K562 (cell line): Measurements from ENCODE around the gene CBL. TPM values are rescaled to one million over a fixed set of nuclear protein-coding genes. Genes with fewer than 3 reads are reported as not detected.

Experiments
- ATAC-seq: fragments of 200-7000 bp; cut with Tn5 transposase; 3 replicates; pipeline ENCODE4 v1.9.1; 2020; ENCODE audit warnings: moderate library complexity
- BruUV-seq: library from RNA; stranded (reverse); fragments of 400-500 nt; replicated peaks from 2 replicates; lab custom pipeline; 2021; lab: Mats Ljungman, UMichigan
- CTCF ChIA-PET: fragments of 300-600 bp; formaldehyde crosslinking; extraction: SDS; loops from one replicate; lab custom pipeline; 2021; ENCODE audit warnings: low intra/inter-chr PET ratio; lab: Yijun Ruan, JAX
- POLR2A ChIA-PET: fragments of 300-600, 350-650 bp; sonication (Branson Sonifier 250); formaldehyde crosslinking; extraction: SDS; loops from one replicate; lab custom pipeline; 2021; ENCODE audit warnings: antibody characterized with exemption, inconsistent platforms; lab: Yijun Ruan, JAX
- DNase-seq, 4 experiments: peaks; one replicate each; pipeline versions ENCODE4 v3.0.0 to v3.0.0-alpha.2; 2011 to 2018; ENCODE audit warnings: low spot score in 3 of 4, mixed read lengths in 3 of 4; ENCODE audit errors: extremely low read depth in 1 of 4
- FAIRE-seq: peaks from 2 replicates; lab custom pipeline; 2011; peaks lifted over from hg19 to GRCh38; lab: Jason Lieb, UNC
- H2AFZ ChIP-seq: 2 replicates; pipeline ENCODE4 v1.6.0; 2011; ENCODE audit warnings: low read depth, low read length, control low read depth, inconsistent platforms
- H3K27ac ChIP-seq: fragments of 200-600 bp; 3 replicates; pipeline ENCODE4 v1.8.0; 2011; ENCODE audit warnings: low read depth, mild to moderate bottlenecking, control low read depth, inconsistent platforms, low read length, moderate library complexity, mixed read lengths; ENCODE audit errors: extremely low read depth
- H3K27me3 ChIP-seq, 2 experiments: fragments of 300-600 bp in 1 of 2; 2 replicates in 1 of 2; 3 replicates in 1 of 2; pipeline versions ENCODE4 v1.6.0 to v1.8.0; 2011; ENCODE audit warnings: inconsistent platforms in 2 of 2, low read length in 2 of 2, mild to moderate bottlenecking in 1 of 2, mixed read lengths in 1 of 2, moderate library complexity in 1 of 2; ENCODE audit not compliant: control insufficient read depth in 2 of 2, insufficient read depth in 2 of 2
- H3K36me3 ChIP-seq: fragments of 300-600 bp; 3 replicates; pipeline ENCODE4 v1.8.0; 2011; ENCODE audit warnings: mild to moderate bottlenecking, low read length, inconsistent platforms; ENCODE audit not compliant: control insufficient read depth, insufficient read depth
- H3K4me1 ChIP-seq, 2 experiments: fragments of 200-600 bp in 1 of 2; replicated peaks in 1 of 2; 2 replicates in 1 of 2; 3 replicates in 1 of 2; pipeline versions ENCODE4 v1.5.1 to v1.8.0; 2011; ENCODE audit warnings: inconsistent platforms in 2 of 2, low read length in 2 of 2, mild to moderate bottlenecking in 1 of 2, mixed read lengths in 1 of 2, moderate library complexity in 1 of 2; ENCODE audit not compliant: control insufficient read depth in 2 of 2, insufficient read depth in 2 of 2
- H3K4me2 ChIP-seq: 2 replicates; pipeline ENCODE4 v1.6.1; 2011; ENCODE audit warnings: low read length, control low read depth, inconsistent platforms, mixed read lengths; ENCODE audit not compliant: insufficient read depth
- H3K4me3 ChIP-seq: fragments of 200-600 bp; sonication (generic), shearing (Covaris generic); 2 replicates; pipeline ENCODE4 v1.5.1; 2016; ENCODE audit warnings: control low read depth, inconsistent platforms
- H3K79me2 ChIP-seq: fragments of 200-600 bp; 3 replicates; pipeline ENCODE4 v1.8.0; 2011; ENCODE audit warnings: low read length, inconsistent platforms; ENCODE audit not compliant: control insufficient read depth, insufficient read depth
- H3K9ac ChIP-seq, 2 experiments: 2 replicates each; pipeline versions ENCODE4 v1.6.0 to v1.6.1; 2011; ENCODE audit warnings: low read depth in 2 of 2, low read length in 2 of 2, control low read depth in 1 of 2, inconsistent platforms in 1 of 2, mild to moderate bottlenecking in 1 of 2, mixed read lengths in 1 of 2; ENCODE audit not compliant: insufficient read depth in 1 of 2
- H3K9me1 ChIP-seq: one replicate; pipeline ENCODE4 v1.6.0; 2011; ENCODE audit warnings: inconsistent platforms, mild to moderate bottlenecking, low read length, moderate library complexity; ENCODE audit not compliant: control insufficient read depth, insufficient read depth
- H3K9me3 ChIP-seq: replicated peaks from 2 replicates; pipeline ENCODE4 v1.5.1; 2011; ENCODE audit warnings: low read depth, low read length, inconsistent platforms; ENCODE audit not compliant: control insufficient read depth, insufficient read depth
- H4K20me1 ChIP-seq: replicated peaks from 2 replicates; pipeline ENCODE4 v1.6.1; 2011; ENCODE audit warnings: low read length, inconsistent platforms, mixed read lengths; ENCODE audit not compliant: control insufficient read depth, insufficient read depth
- EGR1 ChIP-seq: fragments of 450-650 bp; conservative IDR thresholded peaks from 2 replicates; pipeline ENCODE4 v1.6.1; 2017; ENCODE audit warnings: mild to moderate bottlenecking
- ELF2 ChIP-seq: fragments of 250-450 bp; sonication (Bioruptor Pico); IDR thresholded peaks from 2 replicates; pipeline ENCODE4 v1.5.0; 2021; ENCODE audit warnings: mild to moderate bottlenecking
- GTF2E2 ChIP-seq: fragments of 200-800 bp; sonication (Bioruptor generic); IDR thresholded peaks from 2 replicates; pipeline ENCODE4 v1.6.1; 2016; ENCODE audit warnings: missing genetic modification characterization, missing compliant biosample characterization
- HDAC2 ChIP-seq: fragments of 450-650 bp; IDR thresholded peaks from 2 replicates; pipeline ENCODE4 v1.6.1; 2016; ENCODE audit warnings: mild to moderate bottlenecking
- KDM1A ChIP-seq, 2 experiments: fragments of 450-650 bp; IDR thresholded peaks; 2 replicates each; pipeline ENCODE4 v1.6.1; 2016; ENCODE audit warnings: mild to moderate bottlenecking in 2 of 2
- PHB ChIP-seq: fragments of 250-450 bp; sonication (Bioruptor Pico); IDR thresholded peaks from 2 replicates; pipeline ENCODE4 v1.5.0; 2021
- RBM25 ChIP-seq: fragments of 200-400 bp; formaldehyde crosslinking; IDR thresholded peaks from 2 replicates; pipeline ENCODE4 v1.6.1; 2018; ENCODE audit warnings: low read length, low read depth, moderate library complexity; ENCODE audit not compliant: severe bottlenecking
- YY1 ChIP-seq, 3 experiments: IDR thresholded peaks; 2 replicates each; pipeline ENCODE4 v1.6.1; 2011; ENCODE audit warnings: low read length in 2 of 3, mild to moderate bottlenecking in 2 of 3, moderate library complexity in 2 of 3, borderline replicate concordance in 1 of 3, control low read depth in 1 of 3, low read depth in 1 of 3; ENCODE audit not compliant: insufficient read depth in 3 of 3, insufficient replicate concordance in 2 of 3, control insufficient read depth in 1 of 3, insufficient read length in 1 of 3; ENCODE audit errors: extremely low read depth in 1 of 3
- ZNF134 ChIP-seq: fragments of 250-450 bp; sonication (Bioruptor Pico); conservative IDR thresholded peaks from 2 replicates; pipeline ENCODE4 v1.4.0; 2020
- ZNF644 ChIP-seq: fragments of 200-800 bp; sonication (Bioruptor generic); IDR thresholded peaks from 2 replicates; pipeline ENCODE4 v1.6.1; 2016; ENCODE audit warnings: low read depth, missing genetic modification characterization, missing compliant biosample characterization
- ZNF830 ChIP-seq: fragments of 250-450 bp; sonication (Bioruptor Pico); IDR thresholded peaks from 2 replicates; pipeline ENCODE4 v1.5.0; 2021; ENCODE audit warnings: mild to moderate bottlenecking
- WGBS: fragments of 100-300 bp; shearing (Covaris generic); methylation state at CpG from one replicate; pipeline ENCODE4 v1.1.6; 2016; ENCODE audit warnings: low coverage, mixed read lengths; ENCODE audit not compliant: insufficient coverage; ENCODE audit errors: missing lambda C conversion rate; 5-methylcytosine and 5-hydroxymethylcytosine counted together
- in situ Hi-C: fragments of 300-500 bp; cut with MboI; formaldehyde crosslinking; loops from 4 replicates; pipeline ENCODE4 v1.15.0; 2018; ENCODE audit warnings: inconsistent platforms, mixed read lengths
- intact Hi-C: fragments of 100-400 bp; cut with micrococcal nuclease; formaldehyde crosslinking; loops from 2 replicates; pipeline ENCODE4 v1.14.2; 2022
- polyA plus RNA-seq, 8 experiments: library from polyadenylated mRNA; depleted of rRNA in 4 of 8; stranded (reverse) in 5 of 8; unstranded in 3 of 8; fragments of >200 nt; fragmentation: Nextera tagmentation in 2 of 8; fragmentation: Illumina TruSeq in 1 of 8; extraction: Ambion mirVana in 2 of 8; extraction: Trizol in 1 of 8; gene quantifications; 2 replicates each; pipeline versions ENCODE4 v1.2.1 to v1.2.3, GENCODE V29; 2011 to 2014; ENCODE audit warnings: inconsistent platforms in 1 of 8, missing spikeins in 1 of 8
- total RNA-seq, 7 experiments: library from RNA; depleted of rRNA in 6 of 7; stranded (reverse); fragments of >200 nt in 6 of 7; fragmentation: Illumina TruSeq in 2 of 7; extraction: Trizol in 2 of 7; gene quantifications; 2 replicates each; pipeline versions ENCODE4 v1.2.1 to v1.2.3, GENCODE V29; 2011 to 2021; ENCODE audit warnings: low replicate concordance in 1 of 7
- TF ChIP-seq, protein P1 (sequence below): sonication (generic); formaldehyde crosslinking; IDR thresholded peaks from 2 replicates; pipeline ENCODE4 v1.8.1; 2023; ENCODE audit warnings: missing genetic modification reagents, mild to moderate bottlenecking, borderline replicate concordance
- TF ChIP-seq, protein P2 (sequence below): fragments of 450-650 bp; formaldehyde crosslinking; IDR thresholded peaks from 2 replicates; pipeline ENCODE4 v1.4.0; 2020; ENCODE audit warnings: mild to moderate bottlenecking, mixed read lengths

The CBL gene
- total and polyA plus RNA-seq, 9 of the 15 experiments (the other 6 are each of a cell fraction or from before 2014, with no cell fraction given) = 3.2 to 24.9 (median 9.9) TPM

DNA sequence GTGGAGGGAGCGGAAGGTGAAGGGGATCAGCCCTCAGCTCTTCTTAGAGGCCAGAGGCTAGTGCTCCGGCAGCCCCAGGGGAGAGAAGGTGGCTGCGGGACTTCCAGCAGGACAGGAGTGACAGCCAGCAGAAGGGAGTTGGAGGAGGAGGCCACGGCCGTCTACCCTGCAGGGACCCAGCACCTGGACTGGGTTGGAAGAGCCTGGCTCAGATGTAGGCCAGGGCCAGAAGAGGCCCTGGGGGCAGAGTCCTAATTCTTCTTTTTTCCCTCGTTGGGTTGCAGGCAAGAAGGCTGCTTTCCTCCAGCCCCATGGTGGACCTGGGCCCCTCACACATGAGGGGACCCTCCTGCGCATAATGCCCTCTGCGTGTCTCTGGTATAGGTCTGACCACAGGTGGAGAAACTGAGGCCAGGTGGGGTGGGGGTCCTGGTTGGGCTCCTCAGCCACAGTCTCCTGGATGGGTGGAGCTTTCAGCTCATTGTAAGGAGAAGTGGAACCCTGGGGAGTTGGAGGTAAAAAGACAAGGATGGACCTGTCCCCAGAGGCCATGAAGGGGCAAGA, 113.1 kb downstream of the CBL start (continued):
- TF ChIP-seq YY1 (IDR thresholded peaks at IDR 0.05; ENCODE audit: borderline replicate concordance in 1 of 3, control insufficient read depth in 1 of 3, extremely low read depth in 1 of 3, insufficient read depth in 3 of 3, insufficient read length in 1 of 3, insufficient replicate concordance in 2 of 3, low read depth in 1 of 3, low read length in 2 of 3) (peak in 1 of 3 experiments; percentile 3), ELF2 (0 out of 2 replicates have a peak, but pooled peaks have one; percentile 33), GTF2E2 (tag) (peak; percentile 31; the same call in 1 of the 2 replicates), PHB (CRISPR knock-in tag) (0 out of 2 replicates have a peak, but pooled peaks have one; percentile 29)
- TF ChIP-seq, all 486 proteins: peak for 21

DNA sequence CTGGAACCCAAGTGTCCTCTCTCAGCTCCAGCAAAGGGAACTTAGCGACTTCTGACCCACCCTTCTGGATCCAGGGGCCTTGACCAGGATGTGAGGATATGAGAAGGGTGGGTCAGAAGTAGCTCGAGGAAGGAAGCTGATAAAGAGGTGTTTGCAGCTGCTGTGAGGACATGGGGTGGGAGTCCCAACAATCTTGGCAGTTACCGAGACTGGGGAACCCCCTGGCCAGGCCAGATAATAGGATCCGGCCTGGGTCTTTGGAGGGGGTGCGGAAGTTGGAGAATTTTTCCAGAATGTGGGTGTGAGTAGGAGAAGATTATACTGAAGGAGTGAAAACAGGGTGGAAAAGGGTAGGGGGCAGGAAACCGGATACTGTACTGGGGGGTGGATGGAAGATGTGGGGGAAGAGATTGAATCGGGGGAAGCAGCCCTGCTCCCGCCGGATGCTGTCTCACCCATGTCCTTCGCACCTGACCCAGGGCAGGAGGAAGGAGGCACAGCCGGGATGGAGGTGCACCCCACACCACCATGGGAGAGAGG, 113.6 kb downstream of the CBL start:
- POLR2A ChIA-PET = interaction anchor here (0.6 to 5.1 kb wide), 4 partner anchors 10 to 61 kb away, joined by 4 to 22 read pairs (median 4); partner anchors contain the start of gene USP2
- H3K27ac ChIP-seq = peak overlapping the region; percentile 93
- TF ChIP-seq KDM1A (IDR thresholded peaks at IDR 0.05) (peak in 1 of 2 experiments; percentile 63; a peak in 2 of 4 replicates), ZNF644 (tag) (no peak), ZNF830 (CRISPR knock-in tag) (no peak), ZNF134 (CRISPR knock-in tag) (peak; percentile 86), HDAC2 (0 out of 2 replicates have a peak, but pooled peaks have one; percentile 34), RBM25 (no peak), EGR1 (peak; percentile 75)
- TF ChIP-seq, protein P1, sequence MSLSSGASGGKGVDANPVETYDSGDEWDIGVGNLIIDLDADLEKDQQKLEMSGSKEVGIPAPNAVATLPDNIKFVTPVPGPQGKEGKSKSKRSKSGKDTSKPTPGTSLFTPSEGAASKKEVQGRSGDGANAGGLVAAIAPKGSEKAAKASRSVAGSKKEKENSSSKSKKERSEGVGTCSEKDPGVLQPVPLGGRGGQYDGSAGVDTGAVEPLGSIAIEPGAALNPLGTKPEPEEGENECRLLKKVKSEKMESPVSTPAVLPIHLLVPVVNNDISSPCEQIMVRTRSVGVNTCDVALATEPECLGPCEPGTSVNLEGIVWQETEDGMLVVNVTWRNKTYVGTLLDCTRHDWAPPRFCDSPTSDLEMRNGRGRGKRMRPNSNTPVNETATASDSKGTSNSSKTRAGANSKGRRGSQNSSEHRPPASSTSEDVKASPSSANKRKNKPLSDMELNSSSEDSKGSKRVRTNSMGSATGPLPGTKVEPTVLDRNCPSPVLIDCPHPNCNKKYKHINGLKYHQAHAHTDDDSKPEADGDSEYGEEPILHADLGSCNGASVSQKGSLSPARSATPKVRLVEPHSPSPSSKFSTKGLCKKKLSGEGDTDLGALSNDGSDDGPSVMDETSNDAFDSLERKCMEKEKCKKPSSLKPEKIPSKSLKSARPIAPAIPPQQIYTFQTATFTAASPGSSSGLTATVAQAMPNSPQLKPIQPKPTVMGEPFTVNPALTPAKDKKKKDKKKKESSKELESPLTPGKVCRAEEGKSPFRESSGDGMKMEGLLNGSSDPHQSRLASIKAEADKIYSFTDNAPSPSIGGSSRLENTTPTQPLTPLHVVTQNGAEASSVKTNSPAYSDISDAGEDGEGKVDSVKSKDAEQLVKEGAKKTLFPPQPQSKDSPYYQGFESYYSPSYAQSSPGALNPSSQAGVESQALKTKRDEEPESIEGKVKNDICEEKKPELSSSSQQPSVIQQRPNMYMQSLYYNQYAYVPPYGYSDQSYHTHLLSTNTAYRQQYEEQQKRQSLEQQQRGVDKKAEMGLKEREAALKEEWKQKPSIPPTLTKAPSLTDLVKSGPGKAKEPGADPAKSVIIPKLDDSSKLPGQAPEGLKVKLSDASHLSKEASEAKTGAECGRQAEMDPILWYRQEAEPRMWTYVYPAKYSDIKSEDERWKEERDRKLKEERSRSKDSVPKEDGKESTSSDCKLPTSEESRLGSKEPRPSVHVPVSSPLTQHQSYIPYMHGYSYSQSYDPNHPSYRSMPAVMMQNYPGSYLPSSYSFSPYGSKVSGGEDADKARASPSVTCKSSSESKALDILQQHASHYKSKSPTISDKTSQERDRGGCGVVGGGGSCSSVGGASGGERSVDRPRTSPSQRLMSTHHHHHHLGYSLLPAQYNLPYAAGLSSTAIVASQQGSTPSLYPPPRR (CRISPR knock-in tag) = no peak
- TF ChIP-seq, protein P2, sequence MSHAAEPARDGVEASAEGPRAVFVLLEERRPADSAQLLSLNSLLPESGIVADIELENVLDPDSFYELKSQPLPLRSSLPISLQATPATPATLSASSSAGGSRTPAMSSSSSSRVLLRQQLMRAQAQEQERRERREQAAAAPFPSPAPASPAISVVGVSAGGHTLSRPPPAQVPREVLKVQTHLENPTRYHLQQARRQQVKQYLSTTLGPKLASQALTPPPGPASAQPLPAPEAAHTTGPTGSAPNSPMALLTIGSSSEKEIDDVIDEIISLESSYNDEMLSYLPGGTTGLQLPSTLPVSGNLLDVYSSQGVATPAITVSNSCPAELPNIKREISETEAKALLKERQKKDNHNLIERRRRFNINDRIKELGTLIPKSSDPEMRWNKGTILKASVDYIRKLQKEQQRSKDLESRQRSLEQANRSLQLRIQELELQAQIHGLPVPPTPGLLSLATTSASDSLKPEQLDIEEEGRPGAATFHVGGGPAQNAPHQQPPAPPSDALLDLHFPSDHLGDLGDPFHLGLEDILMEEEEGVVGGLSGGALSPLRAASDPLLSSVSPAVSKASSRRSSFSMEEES (CRISPR knock-in tag) = no peak

More for the DNA sequence above, 113.6 kb downstream of the CBL start:
- H3K27me3 ChIP-seq = no peaks in the 10 kb centered on the region; a peak in 1 of 5 replicates
- WGBS = 3% methylated on average over 11 of the region's 11 CpGs
- peak overlapping the region; percentile 65 for H2AFZ ChIP-seq
- 0 out of 2 replicates have a peak, but pooled peaks cover 6% of the 10 kb centered on the region for H4K20me1 ChIP-seq
- BruUV-seq = no TSS peak
- H3K4me1 ChIP-seq = peaks cover 50 to 78% of the 10 kb centered on the region in 2 experiments
- peaks cover 4% of the 10 kb centered on the region; the same call in 2 of the 3 replicates for H3K36me3 ChIP-seq
- H3K9ac ChIP-seq = peak overlapping the region; percentile 79 to 91
- H3K9me3 ChIP-seq = no peaks in the 10 kb centered on the region
- DNase-seq = peak in 2 of 4 experiments; percentile 79 to 88
- intact Hi-C loops = loop anchor here (2.0 to 5.0 kb wide), 3 partner anchors 113 to 407 kb away; partner anchors contain the start of genes BCL9L and CBL
- H3K9me1 ChIP-seq = no peaks in the 10 kb centered on the region
- CTCF ChIA-PET = no interaction called here
- FAIRE-seq = peak; percentile 74
- peak overlapping the region; percentile 92 for H3K4me2 ChIP-seq
- H3K79me2 ChIP-seq = peaks cover 29% of the 10 kb centered on the region; the same call in 2 of the 3 replicates
- peak overlapping the region; percentile 48 for H3K4me3 ChIP-seq
- peak; percentile 0; the same call in 2 of the 3 replicates for ATAC-seq
- in situ Hi-C loops = no loop called here
